H1 (cell line): ENCODE data around the gene HACL1.

Experiments used
- CEBPB ChIP-seq: IDR thresholded peaks from 2 replicates; pipeline ENCODE4 v1.6.1; 2012; ENCODE audit warnings: low read depth, low read length
- CHD2 ChIP-seq: IDR thresholded peaks from 2 replicates; pipeline ENCODE4 v1.6.1; 2012; ENCODE audit warnings: low read length, improper control_type of control experiment
- CTCF ChIP-seq, 3 experiments: IDR thresholded peaks; 1 replicate in 2 of 3; 2 replicates in 1 of 3; pipeline versions ENCODE4 v1.5.1 to v1.6.1; 2011; ENCODE audit warnings: low read length in 3 of 3, mild to moderate bottlenecking in 3 of 3, inconsistent platforms in 2 of 3, low read depth in 1 of 3, moderate library complexity in 1 of 3; ENCODE audit not compliant: insufficient read depth in 1 of 3; ENCODE audit errors: control extremely low read depth in 1 of 3
- EZH2 ChIP-seq: fragments of 200-600 bp; sonication (generic); IDR thresholded peaks from 2 replicates; pipeline ENCODE4 v1.7.1; 2012; ENCODE audit warnings: low read depth, mild to moderate bottlenecking, moderate library complexity, low read length, inconsistent platforms; ENCODE audit not compliant: severe bottlenecking
- MAFK ChIP-seq: IDR thresholded peaks from 2 replicates; pipeline ENCODE4 v1.6.1; 2012; ENCODE audit warnings: low read depth, mild to moderate bottlenecking, improper control_type of control experiment, low read length
- MAX ChIP-seq: IDR thresholded peaks from 2 replicates; pipeline ENCODE4 v1.6.1; 2012; ENCODE audit warnings: inconsistent platforms
- NRF1 ChIP-seq: IDR thresholded peaks from 2 replicates; pipeline ENCODE4 v1.6.1; 2011; ENCODE audit warnings: mild to moderate bottlenecking, low read depth, low read length, improper control_type of control experiment
- PHF8 ChIP-seq: fragments of 200-600 bp; sonication (generic); conservative IDR thresholded peaks from 2 replicates; pipeline ENCODE4 v1.7.1; 2012; ENCODE audit warnings: low read depth, mild to moderate bottlenecking, inconsistent platforms, low read length, moderate library complexity
- POLR2A ChIP-seq, 2 experiments: IDR thresholded peaks; 1 replicate in 1 of 2; 2 replicates in 1 of 2; pipeline ENCODE4 v1.6.1; 2011; ENCODE audit warnings: low read depth in 2 of 2, low read length in 2 of 2, mild to moderate bottlenecking in 2 of 2; ENCODE audit errors: control extremely low read depth in 1 of 2
- POLR2AphosphoS5 ChIP-seq: IDR thresholded peaks from 2 replicates; pipeline ENCODE4 v1.6.1; 2011; ENCODE audit warnings: low read depth, low read length
- SIX5 ChIP-seq: IDR thresholded peaks from 2 replicates; pipeline ENCODE4 v1.6.1; 2011; ENCODE audit warnings: mild to moderate bottlenecking, low read depth, low read length
- SP2 ChIP-seq: IDR thresholded peaks from 2 replicates; pipeline ENCODE4 v1.6.1; 2012; ENCODE audit warnings: mild to moderate bottlenecking, low read length, inconsistent platforms
- YY1 ChIP-seq: IDR thresholded peaks from 2 replicates; pipeline ENCODE4 v1.6.1; 2011; ENCODE audit warnings: low read depth, mild to moderate bottlenecking, low read length

GRCh38 chr3:15649341-15649740 is 48.0 kb upstream of the HACL1 start:
- TF ChIP-seq CTCF (IDR thresholded peaks at IDR 0.05; ENCODE audit: control extremely low read depth in 1 of 3, insufficient read depth in 1 of 3, low read depth in 1 of 3, low read length in 3 of 3) = no peak
- TF ChIP-seq SP2 = no peak
- TF ChIP-seq YY1 = no peak
- no peak for TF ChIP-seq MAFK
- TF ChIP-seq CEBPB = no peak
- TF ChIP-seq NRF1 = no peak
- TF ChIP-seq POLR2AphosphoS5 = no peak
- TF ChIP-seq POLR2A (IDR thresholded peaks at IDR 0.05; ENCODE audit: control extremely low read depth in 1 of 2, low read depth in 2 of 2, low read length in 2 of 2) = no peak
- no peak for TF ChIP-seq MAX
- no peak for TF ChIP-seq EZH2
- no peak for TF ChIP-seq SIX5
- TF ChIP-seq PHF8 = no peak
- no peak for TF ChIP-seq CHD2
